Neural cell (in vitro differentiated cells): ENCODE results near the gene KDM1A. TPM values are rescaled to one million over a fixed set of nuclear protein-coding genes. Genes with fewer than 3 reads are reported as not detected.

Experiments
- H2AFZ ChIP-seq: fragments of 200-600, 300-800 bp; sonication (generic), shearing (Covaris generic); 2 replicates; pipeline ENCODE4 v1.6.0; 2014; ENCODE audit warnings: low read depth, mild to moderate bottlenecking, antibody characterized with exemption, low read length, moderate library complexity
- H3F3A ChIP-seq: fragments of 200-600 bp; shearing (Covaris generic); 2 replicates; pipeline ENCODE4 v1.6.1; 2016; ENCODE audit warnings: mild to moderate bottlenecking, moderate library complexity, mixed read lengths, antibody characterized with exemption, low read length; ENCODE audit not compliant: insufficient read depth, poor library complexity, severe bottlenecking
- H3K27ac ChIP-seq: fragments of 200-600, 300-800 bp; sonication (generic), shearing (Covaris generic); 2 replicates; pipeline ENCODE4 v1.5.1; 2014; ENCODE audit warnings: mild to moderate bottlenecking, low read length, moderate library complexity
- H3K27me3 ChIP-seq: fragments of 300-800, 200-600 bp; sonication (generic), shearing (Covaris generic); 2 replicates; pipeline ENCODE4 v1.6.0; 2014; ENCODE audit warnings: mild to moderate bottlenecking, low read depth, low read length, moderate library complexity; ENCODE audit not compliant: insufficient read depth
- H3K36me3 ChIP-seq: fragments of 300-800, 200-600 bp; sonication (generic), shearing (Covaris generic); 2 replicates; pipeline ENCODE4 v1.5.1; 2014; ENCODE audit warnings: mild to moderate bottlenecking, antibody characterized with exemption, low read length, moderate library complexity; ENCODE audit not compliant: insufficient read depth
- H3K4me2 ChIP-seq: fragments of 300-800, 200-600 bp; sonication (generic), shearing (Covaris generic); 2 replicates; pipeline ENCODE4 v1.6.0; 2014; ENCODE audit warnings: mild to moderate bottlenecking, low read length
- H3K4me3 ChIP-seq: fragments of 300-800, 200-600 bp; sonication (generic), shearing (Covaris generic); 2 replicates; pipeline ENCODE4 v1.5.1; 2014; ENCODE audit warnings: mild to moderate bottlenecking, low read length, moderate library complexity
- H3K79me2 ChIP-seq: fragments of 200-600 bp; shearing (Covaris generic); replicated peaks from 2 replicates; pipeline ENCODE4 v1.6.0; 2014; ENCODE audit warnings: mild to moderate bottlenecking, low read length, moderate library complexity; ENCODE audit not compliant: insufficient read depth
- H3K9ac ChIP-seq: fragments of 300-800, 200-600 bp; sonication (generic), shearing (Covaris generic); 2 replicates; pipeline ENCODE4 v1.6.1; 2016; ENCODE audit warnings: mild to moderate bottlenecking, low read length, mixed read lengths
- H3K9me2 ChIP-seq: fragments of 200-600 bp; shearing (Covaris generic); 2 replicates; pipeline ENCODE4 v1.6.1; 2016; ENCODE audit warnings: mild to moderate bottlenecking, low read length, mixed read lengths; ENCODE audit not compliant: insufficient read depth
- H3K9me3 ChIP-seq: fragments of 200-600, 300-800 bp; sonication (generic), shearing (Covaris generic); 2 replicates; pipeline ENCODE4 v1.6.1; 2016; ENCODE audit warnings: mild to moderate bottlenecking, mixed run types, low read length, moderate library complexity, mixed read lengths
- H4K20me1 ChIP-seq: fragments of 200-600 bp; shearing (Covaris generic); 2 replicates; pipeline ENCODE4 v1.6.1; 2016; ENCODE audit warnings: mild to moderate bottlenecking, mixed run types; ENCODE audit not compliant: insufficient read depth
- EP300 ChIP-seq: fragments of 450-650 bp; conservative IDR thresholded peaks from 2 replicates; pipeline ENCODE4 v1.6.1; 2014; ENCODE audit warnings: antibody characterized with exemption, mild to moderate bottlenecking, moderate library complexity; ENCODE audit not compliant: poor library complexity, severe bottlenecking
- EZH2 ChIP-seq: fragments of 200-600, 300-800 bp; shearing (Covaris generic), sonication (generic); IDR thresholded peaks from 2 replicates; pipeline ENCODE4 v1.6.1; 2014; ENCODE audit warnings: antibody characterized with exemption, low read length, borderline replicate concordance, mild to moderate bottlenecking; ENCODE audit not compliant: insufficient read depth, poor library complexity, severe bottlenecking
- MXI1 ChIP-seq: fragments of 450-650 bp; conservative IDR thresholded peaks from 2 replicates; pipeline ENCODE4 v1.6.1; 2014; ENCODE audit warnings: antibody characterized with exemption, mild to moderate bottlenecking; ENCODE audit not compliant: poor library complexity, severe bottlenecking
- POLR2AphosphoS5 ChIP-seq: IDR thresholded peaks from 2 replicates; pipeline ENCODE4 v1.6.1; 2012
- RAD21 ChIP-seq: fragments of 450-650 bp; conservative IDR thresholded peaks from 2 replicates; pipeline ENCODE4 v1.6.1; 2014; ENCODE audit warnings: antibody characterized with exemption, mild to moderate bottlenecking, moderate library complexity
- REST ChIP-seq: IDR thresholded peaks from 2 replicates; pipeline ENCODE4 v1.6.1; 2012; ENCODE audit warnings: borderline replicate concordance
- SMC3 ChIP-seq: fragments of 450-650 bp; conservative IDR thresholded peaks from 2 replicates; pipeline ENCODE4 v1.6.1; 2014; ENCODE audit warnings: antibody characterized with exemption, mild to moderate bottlenecking, moderate library complexity; ENCODE audit not compliant: poor library complexity
- TAF1 ChIP-seq: IDR thresholded peaks from 2 replicates; pipeline ENCODE4 v1.6.1; 2012; ENCODE audit warnings: low read depth
- polyA plus RNA-seq: library from polyadenylated mRNA; depleted of rRNA; stranded (reverse); fragments of >200 nt; gene quantifications from 2 replicates; pipeline ENCODE4 v1.2.3, GENCODE V29; 2014
- TF ChIP-seq, protein P1 (sequence below): fragments of 450-650 bp; IDR thresholded peaks from 2 replicates; pipeline ENCODE4 v1.5.1; 2014; ENCODE audit warnings: antibody characterized with exemption, mild to moderate bottlenecking, moderate library complexity; ENCODE audit not compliant: poor library complexity, severe bottlenecking

KDM1A gene
- polyA plus RNA-seq, 1 donor from 2014 or later = 276 TPM

DNA sequence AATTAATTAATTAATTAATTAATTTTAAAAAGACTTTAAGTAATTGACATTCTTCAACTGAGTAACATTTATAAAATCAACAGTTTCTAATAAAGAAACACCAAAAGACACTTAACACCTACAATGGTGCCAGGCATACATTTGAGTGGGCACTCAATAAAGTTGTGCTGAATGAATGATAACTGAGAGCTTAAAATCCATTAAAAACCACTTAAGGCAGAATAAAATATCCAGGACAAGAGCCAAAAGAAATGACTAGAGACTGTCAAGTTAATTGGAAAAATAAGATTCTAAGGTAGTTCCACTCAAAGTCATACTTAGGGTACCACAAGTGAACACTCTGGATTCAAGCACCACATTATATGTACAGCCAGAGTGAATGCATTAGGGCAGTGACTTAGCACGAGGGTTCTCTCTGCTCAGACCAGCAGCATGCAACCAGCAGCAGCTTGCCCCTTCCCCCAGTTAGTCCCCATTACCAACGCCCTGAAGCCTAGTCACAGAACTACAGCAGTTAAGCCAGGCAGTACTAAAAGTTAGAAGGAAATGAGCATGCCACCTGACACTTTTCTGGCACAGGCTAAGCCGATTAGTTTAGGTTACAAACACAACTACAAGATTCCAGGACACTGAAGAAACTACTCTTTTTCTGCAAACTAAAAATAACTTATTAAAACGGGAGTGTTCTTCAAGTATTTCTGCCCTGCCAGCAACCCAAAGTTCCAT lies 102.9 kb downstream of the KDM1A start:
- Histone ChIP-seq H3K27me3 (no peaks in the 10 kb centered on the region), H3K27ac (no peak overlapping the region), H3K4me3 (no peak overlapping the region), H4K20me1 (no peaks in the 10 kb centered on the region), H2AFZ (no peak overlapping the region), H3K4me2 (no peak overlapping the region), H3F3A (no peaks in the 10 kb centered on the region), H3K9me2 (no peaks in the 10 kb centered on the region), H3K79me2 (peaks cover 15% of the 10 kb centered on the region), H3K9me3 (no peaks in the 10 kb centered on the region), H3K36me3 (no peaks in the 10 kb centered on the region), H3K9ac (no peak overlapping the region)
- TF ChIP-seq REST (no peak), MXI1 (no peak)

GRCh38 chr1:23122796-23123195 lies 103.5 kb downstream of the KDM1A start:
- Histone ChIP-seq H3K9me3 (no peaks in the 10 kb centered on the region), H3F3A (no peaks in the 10 kb centered on the region), H3K4me3 (no peak overlapping the region), H3K36me3 (no peaks in the 10 kb centered on the region), H3K9me2 (no peaks in the 10 kb centered on the region), H4K20me1 (no peaks in the 10 kb centered on the region), H3K9ac (no peak overlapping the region), H2AFZ (no peak overlapping the region), H3K79me2 (peaks cover 14% of the 10 kb centered on the region), H3K4me2 (no peak overlapping the region), H3K27me3 (no peaks in the 10 kb centered on the region), H3K27ac (no peak overlapping the region)
- TF ChIP-seq, protein P1, sequence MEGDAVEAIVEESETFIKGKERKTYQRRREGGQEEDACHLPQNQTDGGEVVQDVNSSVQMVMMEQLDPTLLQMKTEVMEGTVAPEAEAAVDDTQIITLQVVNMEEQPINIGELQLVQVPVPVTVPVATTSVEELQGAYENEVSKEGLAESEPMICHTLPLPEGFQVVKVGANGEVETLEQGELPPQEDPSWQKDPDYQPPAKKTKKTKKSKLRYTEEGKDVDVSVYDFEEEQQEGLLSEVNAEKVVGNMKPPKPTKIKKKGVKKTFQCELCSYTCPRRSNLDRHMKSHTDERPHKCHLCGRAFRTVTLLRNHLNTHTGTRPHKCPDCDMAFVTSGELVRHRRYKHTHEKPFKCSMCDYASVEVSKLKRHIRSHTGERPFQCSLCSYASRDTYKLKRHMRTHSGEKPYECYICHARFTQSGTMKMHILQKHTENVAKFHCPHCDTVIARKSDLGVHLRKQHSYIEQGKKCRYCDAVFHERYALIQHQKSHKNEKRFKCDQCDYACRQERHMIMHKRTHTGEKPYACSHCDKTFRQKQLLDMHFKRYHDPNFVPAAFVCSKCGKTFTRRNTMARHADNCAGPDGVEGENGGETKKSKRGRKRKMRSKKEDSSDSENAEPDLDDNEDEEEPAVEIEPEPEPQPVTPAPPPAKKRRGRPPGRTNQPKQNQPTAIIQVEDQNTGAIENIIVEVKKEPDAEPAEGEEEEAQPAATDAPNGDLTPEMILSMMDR = no peak
- TF ChIP-seq POLR2AphosphoS5 (no peak), EZH2 (no peak)

- TF ChIP-seq, protein P1 = no peak
- no peak for TF ChIP-seq EP300
- TF ChIP-seq TAF1 = no peak
- no peak for TF ChIP-seq RAD21
- TF ChIP-seq REST = no peak
- TF ChIP-seq SMC3 = no peak
- no peak for TF ChIP-seq POLR2AphosphoS5
- no peak for TF ChIP-seq EZH2
- no peak for TF ChIP-seq MXI1
- no peaks in the 10 kb centered on the region for H3K36me3 ChIP-seq
- no peak overlapping the region for H3K9ac ChIP-seq
- no peaks in the 10 kb centered on the region for H3K9me3 ChIP-seq
- H3K4me2 ChIP-seq = no peak overlapping the region
- no peak overlapping the region for H3K4me3 ChIP-seq
- H3K9me2 ChIP-seq = no peaks in the 10 kb centered on the region
- no peaks in the 10 kb centered on the region for H4K20me1 ChIP-seq
- H2AFZ ChIP-seq = no peak overlapping the region
- H3F3A ChIP-seq = no peaks in the 10 kb centered on the region
- peaks cover 14% of the 10 kb centered on the region for H3K79me2 ChIP-seq
- no peaks in the 10 kb centered on the region for H3K27me3 ChIP-seq
- no peak overlapping the region for H3K27ac ChIP-seq
Measured at GRCh38 chr1:23123528-23123927, 104.3 kb downstream of the KDM1A start.
